NCI-H82 (cell line): ENCODE measurements around the gene FAM222A.

Experiments
- DNase-seq: peaks from one replicate; lab custom pipeline; 2025; lab: John Stamatoyannopoulos, UW

The FAM222A gene

DNA sequence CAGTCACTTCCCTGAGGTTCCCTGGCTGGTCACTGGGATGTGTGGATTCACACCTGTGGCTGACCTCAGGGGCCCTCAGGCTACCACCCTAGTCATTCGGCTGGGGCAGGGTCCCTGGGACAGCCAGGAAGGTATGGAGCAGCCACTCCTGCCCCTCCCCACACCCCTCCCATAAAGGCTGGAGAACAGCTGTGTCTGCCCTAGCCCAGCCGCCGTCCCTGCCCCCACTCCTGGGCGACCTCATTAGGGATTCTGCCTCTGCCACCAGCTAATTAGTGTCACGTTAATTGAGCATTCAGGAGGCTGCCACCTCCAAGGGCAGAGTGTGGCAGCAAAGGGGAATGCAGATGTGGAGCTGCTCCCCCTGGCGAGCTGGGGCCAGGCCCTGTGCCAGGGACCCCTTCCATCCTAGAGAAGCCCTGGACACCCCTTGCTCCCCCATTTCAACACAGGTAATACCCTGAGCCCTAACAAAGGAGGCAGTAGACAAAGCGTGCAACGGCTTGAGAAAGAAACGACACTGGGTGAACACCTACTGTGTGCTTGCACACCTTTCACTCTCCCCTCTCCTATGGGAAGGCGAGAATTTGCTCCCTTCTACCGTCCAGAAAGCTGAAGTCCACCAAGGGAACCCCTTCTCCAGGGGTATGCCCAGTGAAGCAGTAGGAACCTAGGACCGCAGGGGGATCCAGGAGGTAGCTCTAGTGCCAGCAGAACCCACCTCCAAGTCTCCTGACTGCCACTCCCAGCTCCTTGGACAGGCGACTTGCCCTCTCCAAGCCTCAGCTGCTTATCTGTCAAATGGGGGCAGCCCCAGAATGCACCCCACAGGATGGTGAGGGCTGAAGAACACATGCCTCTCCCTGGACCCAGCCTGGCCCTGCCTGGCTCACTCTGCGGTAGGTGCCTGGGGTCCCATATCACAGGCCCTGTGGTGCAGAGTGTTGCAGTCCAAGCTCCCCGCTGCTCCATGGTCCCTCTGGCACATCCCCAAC, 45.1 kb downstream of the FAM222A start:
- DNase-seq = peak; percentile 51

DNA sequence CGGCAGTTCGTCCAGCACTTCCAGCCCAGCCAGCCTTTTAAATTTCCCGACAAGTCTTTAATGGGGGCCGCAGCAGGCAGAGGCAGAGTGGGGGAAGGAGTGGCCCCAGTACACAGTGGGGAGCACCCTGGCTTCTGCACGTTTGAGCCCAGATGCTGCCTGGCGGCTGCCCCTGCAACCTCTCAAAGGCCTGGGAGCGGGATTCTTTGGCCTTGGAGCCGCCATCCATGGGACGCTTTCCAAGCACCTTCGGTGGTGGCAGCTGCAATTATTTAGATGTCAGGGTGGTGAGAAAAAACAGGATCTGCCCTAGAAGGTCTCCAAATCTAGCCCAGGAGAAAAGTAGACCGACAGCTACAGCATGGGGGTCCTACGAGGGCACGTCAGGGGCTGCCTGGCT, 46.0 kb downstream of the FAM222A start:
- DNase-seq = no peak

DNA sequence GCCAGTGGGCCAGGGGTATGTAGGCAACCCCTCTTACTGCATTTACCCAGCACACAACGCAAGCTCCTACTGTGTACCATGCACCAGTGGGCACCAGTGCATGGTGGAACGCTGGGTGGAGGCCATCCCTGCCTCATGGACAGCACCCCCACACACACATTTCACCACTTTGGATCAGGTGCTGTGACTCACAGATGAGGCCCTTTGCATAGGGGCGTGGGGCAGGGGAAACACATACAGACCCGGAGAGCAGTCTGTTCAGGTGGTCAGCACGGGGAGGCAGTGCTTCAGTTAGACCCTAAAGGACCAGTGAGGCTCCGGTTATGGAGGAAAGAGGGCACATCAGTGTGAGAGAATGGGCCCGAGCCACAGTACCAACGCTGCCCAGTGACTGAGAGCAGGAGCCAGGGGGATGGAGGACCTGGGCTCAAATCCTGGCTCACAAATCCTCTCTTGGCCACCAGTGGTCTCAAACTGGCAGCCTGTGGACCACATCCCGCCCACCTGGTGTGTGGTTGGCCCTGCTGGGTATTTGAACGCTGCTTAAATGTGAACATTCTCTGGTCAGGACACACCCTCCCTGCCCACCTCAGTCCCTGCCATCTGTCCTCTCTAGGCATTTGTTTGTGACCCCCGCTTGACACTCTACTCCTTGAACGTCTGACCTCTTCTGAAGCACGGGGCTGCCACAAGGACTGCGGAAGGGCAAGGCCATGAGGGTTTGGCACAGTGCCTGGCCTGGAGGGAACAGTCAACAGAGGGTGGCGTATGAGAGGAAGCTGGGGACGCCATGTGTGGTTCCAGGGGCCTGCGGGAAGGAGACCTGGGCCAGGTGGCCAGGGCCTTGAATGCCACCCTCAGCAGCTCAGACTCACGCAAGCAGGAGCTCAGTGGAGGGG, 46.7 kb downstream of the FAM222A start:
- DNase-seq = no peak

GRCh38 chr12:109760930-109761921, 47.6 kb downstream of the FAM222A start:
- DNase-seq = no peak

GRCh38 chr12:109762071-109762672, 48.5 kb downstream of the FAM222A start:
- DNase-seq = no peak

DNA sequence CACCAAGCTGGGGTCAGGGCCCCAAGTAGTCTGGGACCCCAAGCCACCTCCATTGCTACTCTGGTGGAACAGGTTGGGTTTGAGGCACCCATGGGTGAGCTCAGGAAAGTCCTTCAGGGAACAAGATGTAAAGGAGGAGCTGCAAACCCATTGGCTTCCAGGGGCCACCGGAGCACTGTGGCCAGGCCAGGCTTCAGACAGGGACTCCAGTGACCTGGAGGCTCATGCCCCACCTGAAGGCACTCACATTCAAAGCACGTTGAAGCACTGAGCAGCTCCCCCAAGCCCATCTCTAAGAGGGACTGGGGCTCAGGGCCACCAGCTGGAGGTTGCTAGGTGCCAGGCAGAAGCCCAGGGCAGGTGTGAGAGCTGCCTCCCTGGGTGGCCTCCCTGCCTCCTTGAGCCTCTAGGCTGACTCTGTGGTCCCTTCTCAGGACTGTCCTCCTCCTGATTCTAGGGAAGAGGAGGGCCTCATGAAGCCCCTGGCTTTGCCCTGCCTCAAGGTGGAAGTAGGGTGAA, 49.1 kb downstream of the FAM222A start:
- DNase-seq = no peak

GRCh38 chr12:109763201-109763841, 49.7 kb downstream of the FAM222A start:
- DNase-seq = no peak

DNA sequence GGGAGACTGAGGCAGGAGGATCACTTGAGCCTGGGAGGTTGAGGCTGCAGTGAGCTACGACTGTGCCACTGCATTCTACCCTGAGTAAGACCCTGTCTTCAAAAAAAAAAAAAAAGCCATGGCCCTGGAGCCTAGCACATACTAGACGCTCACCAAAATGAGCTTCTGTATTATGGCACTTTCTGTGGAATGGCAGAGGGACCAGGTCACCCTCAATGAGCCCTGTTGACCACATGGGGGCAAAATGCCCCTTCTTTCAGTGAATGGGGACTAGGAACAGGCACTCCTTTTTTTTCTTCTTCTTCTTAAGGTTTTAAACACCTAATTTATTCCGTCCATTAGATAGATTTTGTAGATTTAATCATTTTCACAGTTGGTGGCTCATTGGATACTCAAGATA, 50.5 kb downstream of the FAM222A start:
- peak; percentile 30 for DNase-seq

- DNase-seq = no peak
These were observed 51.3 kb downstream of the FAM222A start for GRCh38 chr12:109764776-109765445.

- no peak for DNase-seq
These were observed 51.8 kb downstream of the FAM222A start for GRCh38 chr12:109765446-109765810.

DNA sequence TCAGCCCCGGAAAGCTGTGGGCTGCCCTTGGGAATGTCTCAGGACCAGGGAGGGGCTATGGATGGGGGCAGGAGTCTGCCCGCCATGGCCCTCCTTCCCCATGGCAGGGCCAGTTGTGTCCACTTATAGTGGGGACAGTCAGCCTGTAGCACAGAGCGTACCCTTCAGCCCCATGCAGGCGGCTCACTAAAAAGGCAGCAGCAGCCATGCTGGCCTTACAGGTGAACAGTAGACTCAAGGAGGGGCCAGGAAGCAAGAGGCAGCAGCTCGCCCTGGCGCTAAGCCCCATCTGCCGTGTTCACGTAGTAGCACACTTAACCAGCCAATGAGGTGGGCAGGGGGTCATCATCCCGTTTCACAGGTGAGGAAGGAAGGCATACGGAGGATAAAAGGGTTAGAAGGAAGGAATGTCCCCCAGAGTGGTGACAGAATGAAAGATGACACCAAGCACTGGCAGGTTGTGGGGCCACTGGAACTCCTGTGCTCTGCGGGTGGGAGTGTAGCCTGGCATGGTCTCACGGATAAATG, 52.7 kb downstream of the FAM222A start:
- no peak for DNase-seq

DNA sequence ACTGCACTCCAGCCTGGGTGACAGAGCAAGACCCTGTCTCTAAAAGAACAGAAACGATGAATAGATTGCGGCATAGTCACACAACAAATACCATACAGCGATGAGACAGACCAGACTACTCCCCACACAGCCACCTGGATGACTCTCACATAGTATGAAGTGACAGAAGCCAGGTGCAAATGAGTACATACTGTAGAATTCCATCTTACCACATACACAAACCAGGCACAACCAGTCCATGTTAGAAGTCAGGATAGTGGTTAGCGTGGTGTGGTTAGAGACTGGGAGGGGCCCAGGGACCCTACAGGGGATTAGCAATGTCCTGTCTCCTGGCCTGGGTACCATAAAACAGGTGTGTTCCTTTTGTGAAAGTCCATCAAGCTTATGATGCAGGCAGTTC, 53.8 kb downstream of the FAM222A start:
- DNase-seq = no peak

GRCh38 chr12:109767991-109768900, 54.6 kb downstream of the FAM222A start:
- DNase-seq = no peak

DNA sequence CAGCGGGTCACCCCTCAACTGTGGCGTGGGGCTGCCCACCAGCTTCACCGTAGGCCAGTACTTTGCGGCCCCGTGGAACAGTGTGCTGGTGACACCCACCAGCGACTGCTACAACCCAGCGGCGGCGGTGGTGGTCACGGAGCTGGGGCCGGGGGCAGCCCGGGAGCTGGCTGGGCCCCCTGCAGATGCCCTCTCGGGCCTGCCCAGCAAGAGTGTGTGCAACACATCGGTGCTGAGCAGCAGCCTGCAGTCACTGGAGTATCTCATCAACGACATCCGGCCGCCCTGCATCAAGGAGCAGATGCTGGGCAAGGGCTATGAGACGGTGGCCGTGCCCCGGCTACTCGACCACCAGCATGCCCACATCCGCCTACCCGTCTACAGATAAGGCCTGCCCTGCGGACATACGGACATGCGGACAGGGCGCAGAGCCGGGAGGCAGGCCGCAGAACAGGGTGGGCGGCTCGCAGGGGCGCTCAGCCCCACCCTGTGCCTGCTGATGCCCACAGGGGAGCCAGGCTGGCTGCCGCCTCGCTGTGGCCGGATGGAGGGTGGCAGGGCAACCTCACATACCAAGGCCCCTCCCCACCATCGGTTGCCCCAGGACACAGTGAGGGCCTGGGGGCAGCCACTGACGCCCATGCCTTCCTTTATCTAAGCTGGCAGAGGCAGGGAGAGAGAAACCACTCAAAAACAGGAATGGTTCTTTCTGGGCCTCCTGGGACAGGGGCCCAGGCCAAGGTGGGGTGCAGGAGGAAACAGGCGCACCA, 55.5 kb downstream of the FAM222A start:
- no peak for DNase-seq

DNA sequence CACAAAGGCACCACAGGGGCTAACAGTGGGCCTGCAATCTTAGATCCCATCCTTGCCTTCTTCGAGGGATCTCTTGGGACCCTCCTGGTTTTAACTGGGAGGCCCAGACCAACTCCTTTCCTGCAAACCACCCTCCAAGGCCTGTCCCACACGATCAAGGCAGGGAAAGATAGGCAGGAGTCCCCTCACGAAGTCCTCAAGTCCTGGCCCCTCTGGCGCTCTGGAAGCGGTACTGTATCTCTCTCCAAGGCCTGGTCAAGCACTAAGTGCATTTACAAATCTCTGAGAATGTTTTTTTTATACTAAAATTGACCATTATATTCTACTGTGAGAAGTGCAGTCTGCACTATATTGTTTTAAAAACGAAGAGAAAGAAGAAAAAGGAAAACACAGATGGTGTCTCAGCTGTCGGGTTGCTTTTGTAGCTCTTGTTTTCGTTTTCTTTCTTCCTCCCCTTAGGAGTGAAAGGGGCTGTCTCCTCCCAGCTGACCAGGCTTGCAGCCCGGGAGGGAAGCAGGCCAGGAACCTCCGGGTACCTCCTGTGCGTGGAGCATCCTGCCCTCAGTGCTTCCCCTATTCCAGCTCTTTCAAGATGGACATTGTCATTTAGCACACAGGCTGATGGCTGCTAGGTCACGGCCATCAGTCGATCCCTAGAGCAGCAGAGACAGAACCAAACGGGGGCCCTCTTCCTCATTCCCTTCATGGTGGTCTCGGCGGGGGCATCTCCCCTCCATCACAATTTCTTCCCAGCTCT, 56.7 kb downstream of the FAM222A start:
- DNase-seq = no peak

DNA sequence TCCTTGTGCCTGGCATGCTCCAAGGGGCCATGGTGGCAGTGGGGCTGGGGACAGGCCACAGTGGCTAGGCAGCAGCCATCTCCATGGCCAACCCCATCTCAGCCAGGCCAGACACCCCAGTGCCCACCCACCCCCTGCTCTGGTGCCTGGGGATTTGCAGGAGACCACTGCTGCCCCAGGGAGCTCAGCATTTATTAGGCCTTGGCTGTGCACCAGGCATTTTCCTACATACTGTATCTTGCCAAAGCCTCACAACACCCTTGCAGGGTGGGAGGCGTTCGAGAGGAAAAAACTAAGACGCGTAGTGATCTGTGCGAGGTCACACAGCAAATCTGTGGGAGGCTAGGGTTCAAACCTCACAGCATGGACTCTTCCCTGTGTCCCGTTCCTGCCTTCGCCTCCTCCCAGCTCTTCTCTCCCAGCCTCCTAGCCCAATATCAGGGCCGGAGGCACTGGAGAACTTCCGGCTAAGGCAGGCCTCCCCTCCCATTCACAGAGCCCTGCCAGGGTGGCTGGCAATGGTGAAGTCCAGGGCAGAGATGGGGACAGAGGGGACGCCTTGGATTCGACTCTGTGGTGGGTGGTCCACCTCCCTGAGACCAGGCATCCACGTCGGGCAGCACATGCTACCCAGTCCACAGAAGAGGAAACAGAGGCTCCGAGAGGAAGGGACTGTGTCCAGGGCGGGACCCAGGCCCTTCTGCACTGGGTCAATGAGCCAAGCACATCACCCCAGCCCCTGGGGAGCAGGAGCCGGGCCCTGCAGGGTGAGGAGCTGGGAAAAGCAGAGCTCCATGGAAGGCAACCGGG, 57.4 kb downstream of the FAM222A start:
- DNase-seq = no peak
